Brain microvascular endothelial cell (primary cell): ENCODE data around the gene LRRC36.
"Not testable (repeated sequence)": the region's sequence is repeated elsewhere in the genome, so short reads cannot be mapped to it uniquely, and the experiment has no call there.

Experiments used
- DNase-seq: peaks from one replicate; pipeline ENCODE4 v3.0.0-alpha.2; 2020
- H3K27ac ChIP-seq: fragments of 250-450 bp; sonication (Bioruptor Pico); 2 replicates; pipeline ENCODE4 v1.5.1; 2020; ENCODE audit warnings: mild to moderate bottlenecking, moderate library complexity
- H3K27me3 ChIP-seq: fragments of 250-450 bp; sonication (Bioruptor Pico); replicated peaks from 2 replicates; pipeline ENCODE4 v1.5.1; 2020; ENCODE audit warnings: mild to moderate bottlenecking
- H3K36me3 ChIP-seq: fragments of 250-450 bp; sonication (Bioruptor Pico); replicated peaks from 2 replicates; pipeline ENCODE4 v1.5.1; 2020; ENCODE audit warnings: mild to moderate bottlenecking
- H3K4me3 ChIP-seq: 2 replicates; pipeline ENCODE4 v1.5.1; 2011; ENCODE audit warnings: low read depth, mild to moderate bottlenecking, control low read depth, low read length, moderate library complexity
- in situ Hi-C: cut with HindIII; loops from 2 replicates; pipeline ENCODE4 v1.10.0; 2017; ENCODE audit warnings: low sequenced_read_pairs, low pct_ligation_motif_present
- TF ChIP-seq, protein P1 (sequence below): IDR thresholded peaks from 2 replicates; pipeline ENCODE4 v1.5.1; 2011; ENCODE audit warnings: low read depth, mild to moderate bottlenecking, moderate library complexity, low read length, control low read depth, inconsistent platforms; ENCODE audit errors: missing control alignments

Gene LRRC36

DNA sequence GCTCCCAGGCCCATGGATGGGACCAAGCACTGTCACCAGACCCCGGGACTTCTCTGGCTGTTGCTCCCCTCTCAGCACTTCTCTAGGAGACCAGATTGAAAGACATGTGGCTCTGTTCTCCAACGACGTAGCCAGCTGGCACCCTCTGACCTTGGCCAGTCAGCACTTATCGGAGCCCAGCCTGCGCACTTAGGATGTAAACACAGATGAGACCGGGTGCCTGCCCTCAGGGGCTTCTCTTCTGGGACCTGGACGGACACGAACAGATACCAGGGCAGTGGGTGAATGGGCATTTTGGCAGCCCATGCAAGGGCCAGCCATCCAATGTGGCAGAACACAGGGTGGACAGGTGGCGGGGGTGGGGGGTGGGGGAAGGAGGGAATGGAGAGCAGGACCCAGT is 83.0 kb downstream of the LRRC36 start:
- Histone ChIP-seq H3K36me3 (no peaks in the 10 kb centered on the region), H3K4me3 (no peak overlapping the region), H3K27ac (no peak overlapping the region), H3K27me3 (no peaks in the 10 kb centered on the region)
- TF ChIP-seq, protein P1, sequence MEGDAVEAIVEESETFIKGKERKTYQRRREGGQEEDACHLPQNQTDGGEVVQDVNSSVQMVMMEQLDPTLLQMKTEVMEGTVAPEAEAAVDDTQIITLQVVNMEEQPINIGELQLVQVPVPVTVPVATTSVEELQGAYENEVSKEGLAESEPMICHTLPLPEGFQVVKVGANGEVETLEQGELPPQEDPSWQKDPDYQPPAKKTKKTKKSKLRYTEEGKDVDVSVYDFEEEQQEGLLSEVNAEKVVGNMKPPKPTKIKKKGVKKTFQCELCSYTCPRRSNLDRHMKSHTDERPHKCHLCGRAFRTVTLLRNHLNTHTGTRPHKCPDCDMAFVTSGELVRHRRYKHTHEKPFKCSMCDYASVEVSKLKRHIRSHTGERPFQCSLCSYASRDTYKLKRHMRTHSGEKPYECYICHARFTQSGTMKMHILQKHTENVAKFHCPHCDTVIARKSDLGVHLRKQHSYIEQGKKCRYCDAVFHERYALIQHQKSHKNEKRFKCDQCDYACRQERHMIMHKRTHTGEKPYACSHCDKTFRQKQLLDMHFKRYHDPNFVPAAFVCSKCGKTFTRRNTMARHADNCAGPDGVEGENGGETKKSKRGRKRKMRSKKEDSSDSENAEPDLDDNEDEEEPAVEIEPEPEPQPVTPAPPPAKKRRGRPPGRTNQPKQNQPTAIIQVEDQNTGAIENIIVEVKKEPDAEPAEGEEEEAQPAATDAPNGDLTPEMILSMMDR = no peak
- DNase-seq = no peak
- in situ Hi-C loops = no loop called here

DNA sequence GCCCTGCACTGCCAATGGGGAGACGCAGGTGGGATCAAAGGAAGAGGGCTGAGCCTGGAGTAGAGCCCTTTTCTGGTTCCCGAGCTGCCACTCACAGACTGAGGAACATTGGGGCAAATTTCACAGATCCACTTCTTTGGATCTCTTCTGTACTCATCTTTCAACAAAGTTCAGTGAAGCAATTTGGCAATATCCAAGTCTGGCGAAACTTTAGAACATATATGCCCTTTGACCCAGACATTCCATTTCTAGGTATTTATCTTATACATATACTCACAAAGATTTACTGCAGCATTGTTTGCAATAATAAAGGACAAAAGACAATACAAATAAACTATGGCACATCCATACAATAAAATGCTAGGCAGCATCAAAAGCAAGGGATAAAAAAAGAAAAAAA is 84.7 kb downstream of the LRRC36 start:
- Histone ChIP-seq H3K27me3 (no peaks in the 10 kb centered on the region), H3K36me3 (no peaks in the 10 kb centered on the region), H3K4me3 (no peak overlapping the region), H3K27ac (no peak overlapping the region)
- TF ChIP-seq, protein P1 = no peak
- in situ Hi-C loops = no loop called here
- no peak for DNase-seq

DNA sequence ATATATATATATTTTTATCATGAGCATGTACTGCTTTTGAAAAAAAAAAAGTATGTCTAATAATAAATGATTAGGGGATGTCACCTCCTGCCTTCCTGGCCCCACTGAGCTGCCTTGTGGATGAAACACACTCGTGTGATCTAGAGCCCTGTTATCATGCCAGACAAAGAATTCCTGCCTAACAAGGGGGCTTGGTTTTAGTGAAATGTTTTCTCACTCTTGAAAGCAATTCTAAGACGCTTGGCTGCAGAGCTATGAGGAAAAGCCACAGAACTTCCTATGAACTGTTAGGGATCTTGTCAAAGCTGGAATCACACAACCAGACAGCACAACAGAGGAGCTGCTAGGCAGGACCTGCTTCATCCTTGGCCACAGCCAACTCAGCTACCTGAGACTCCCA is 85.7 kb downstream of the LRRC36 start:
- Histone ChIP-seq H3K27ac (no peak overlapping the region), H3K27me3 (no peaks in the 10 kb centered on the region), H3K36me3 (no peaks in the 10 kb centered on the region), H3K4me3 (no peak overlapping the region)
- TF ChIP-seq, protein P1 = no peak
- in situ Hi-C loops = no loop called here
- DNase-seq = no peak

DNA sequence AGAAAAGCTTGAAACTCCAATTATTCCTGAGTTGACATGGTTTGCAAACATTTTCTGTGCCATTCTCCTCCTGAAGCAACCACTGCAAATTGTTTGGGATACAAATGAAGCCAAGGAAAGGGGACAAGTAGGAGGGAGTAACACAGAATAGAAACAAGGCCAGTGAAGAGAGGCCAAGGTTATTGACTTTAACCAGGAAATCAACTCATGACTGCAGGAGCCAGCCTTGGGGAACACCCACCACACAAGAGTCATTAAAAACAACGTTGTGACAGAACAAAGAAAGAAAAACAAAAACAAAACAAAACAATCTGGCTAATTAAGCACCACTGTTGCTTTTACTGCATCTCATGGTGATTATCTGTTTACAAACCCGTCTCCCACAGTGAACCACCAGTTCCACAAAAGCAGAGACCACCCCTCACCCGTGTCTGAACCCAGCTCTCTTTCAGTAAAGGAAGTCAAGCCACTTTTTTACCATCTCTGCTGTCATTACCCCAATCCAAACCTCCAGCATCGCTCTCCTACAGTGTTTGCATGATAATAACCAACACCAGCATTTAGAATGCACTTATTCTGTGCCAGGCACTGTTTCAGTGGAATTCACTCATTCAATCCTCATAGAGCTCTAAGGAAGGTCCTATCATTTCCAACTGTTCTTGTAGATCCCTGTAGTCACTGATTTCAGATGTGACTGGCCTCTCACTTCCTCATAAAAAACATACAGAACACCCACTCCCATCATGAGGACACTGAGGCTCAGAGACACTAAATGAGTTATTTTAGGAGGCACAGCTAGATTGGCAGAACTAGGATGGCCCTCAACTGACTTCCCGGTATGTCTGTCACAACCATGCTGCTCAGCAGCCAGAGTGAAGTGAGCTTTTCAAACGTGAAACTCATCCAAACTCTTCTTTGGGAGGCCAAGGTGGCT is 87.6 kb downstream of the LRRC36 start:
- in situ Hi-C loops = no loop called here
- no peak overlapping the region for H3K27ac ChIP-seq
- TF ChIP-seq, protein P1 = no peak
- no peaks in the 10 kb centered on the region for H3K36me3 ChIP-seq
- H3K27me3 ChIP-seq = no peaks in the 10 kb centered on the region
- H3K4me3 ChIP-seq = no peak overlapping the region
- no peak for DNase-seq

DNA sequence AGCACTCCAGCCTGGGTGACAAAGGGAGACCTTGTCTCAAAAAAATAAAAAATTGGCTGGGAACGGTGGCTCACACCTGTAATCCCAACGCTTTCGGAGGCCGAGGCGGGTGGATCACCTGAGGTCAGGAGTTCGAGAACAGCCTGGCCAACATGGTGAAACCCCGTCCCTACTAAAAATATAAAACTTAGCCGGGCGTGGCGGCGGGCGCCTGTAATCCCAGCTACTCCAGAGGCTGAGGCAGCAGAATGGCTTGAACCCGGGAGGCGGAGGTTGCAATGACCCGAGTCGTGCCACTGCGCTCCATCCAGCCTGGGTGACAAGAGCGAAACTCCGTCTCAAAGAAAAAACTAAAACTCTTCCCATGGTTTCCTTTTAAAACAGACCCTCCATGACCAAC is 88.8 kb downstream of the LRRC36 start:
- H3K4me3 ChIP-seq = peak overlapping the region; percentile 78
- H3K27ac ChIP-seq, DNase-seq, in situ Hi-C loops, H3K27me3 ChIP-seq, H3K36me3 ChIP-seq: not testable (repeated sequence)

DNA sequence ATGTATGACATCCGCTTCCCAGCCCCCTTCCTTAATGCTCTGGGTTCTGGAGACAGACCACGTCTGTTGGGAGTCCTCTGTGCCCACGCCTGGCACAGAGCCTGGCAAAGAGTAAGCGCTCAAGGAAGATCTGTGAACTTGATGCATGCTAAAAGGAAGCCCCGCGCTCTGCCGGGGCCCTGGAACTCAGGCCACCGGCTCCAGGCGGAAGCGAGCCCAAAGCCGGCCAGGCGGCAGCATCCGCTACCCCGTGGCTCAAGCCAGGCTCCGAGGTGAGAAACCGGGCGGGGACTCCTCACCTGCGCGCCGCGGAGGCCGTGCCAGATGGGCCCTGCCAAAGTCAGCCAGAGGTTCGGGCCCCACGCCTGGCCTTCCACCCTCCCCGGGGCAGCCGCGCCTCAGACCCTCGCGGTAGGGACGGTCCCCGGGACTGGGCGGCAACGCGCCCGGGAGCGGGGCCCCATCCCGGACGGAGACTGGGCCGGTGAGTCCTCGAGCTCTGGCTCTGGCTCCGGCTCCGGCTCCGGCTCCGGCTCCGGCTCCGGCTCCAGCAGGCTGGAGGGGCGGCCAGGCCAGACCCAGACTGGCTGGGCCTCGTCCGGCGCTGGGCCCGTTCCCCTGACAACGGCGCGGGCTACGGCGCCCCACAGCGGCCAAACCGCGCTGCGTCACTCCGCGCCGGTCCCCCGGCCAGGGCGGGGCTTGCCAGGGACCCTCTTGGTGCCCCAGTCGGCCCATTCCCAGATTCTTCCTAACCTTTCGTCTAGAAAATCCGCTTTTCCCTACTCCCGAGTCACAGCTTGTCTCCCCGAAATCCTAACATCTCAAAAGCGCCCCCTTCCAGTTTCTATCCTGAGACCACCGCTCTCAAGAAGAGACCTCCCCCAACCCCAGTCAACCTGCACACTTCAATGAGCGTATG is 89.5 kb downstream of the LRRC36 start, which contains the start of gene ZDHHC1:
TSS of gene ZDHHC1 (minus strand) at position 606 of the 922 bp plus-strand sequence. CDS start 8,702 bp downstream, outside the sequence.
- no peaks in the 10 kb centered on the region for H3K36me3 ChIP-seq
- in situ Hi-C loops = no loop called here
- DNase-seq = peak; percentile 35
- H3K27me3 ChIP-seq = no peaks in the 10 kb centered on the region
- TF ChIP-seq, protein P1 = peak; percentile 35
- H3K4me3 ChIP-seq = peak within 1 kb of the TSS; percentile 78
- H3K27ac ChIP-seq = peak within 1 kb of the TSS; percentile 47
